Bronchial epithelial cell (primary cell): ENCODE measurements around the gene NLRP10. TPM values are rescaled to one million over a fixed set of nuclear protein-coding genes. Genes with fewer than 3 reads are reported as not detected.
A peak's percentile ranks its signal among the peaks of the same experiment; 100 is the strongest.

Experiments used
- DNase-seq: peaks from one replicate; pipeline ENCODE4 v3.0.0-alpha.2; 2010; ENCODE audit warnings: low read depth
- FAIRE-seq: peaks from 2 replicates; lab custom pipeline; 2011; peaks lifted over from hg19 to GRCh38; lab: Jason Lieb, UNC
- H3K27me3 ChIP-seq: 2 replicates; pipeline ENCODE4 v1.5.1; 2011; ENCODE audit warnings: low read length; ENCODE audit not compliant: control insufficient read depth, insufficient read depth
- H3K36me3 ChIP-seq: 2 replicates; pipeline ENCODE4 v1.5.1; 2011; ENCODE audit warnings: low read length; ENCODE audit not compliant: control insufficient read depth, insufficient read depth
- H3K4me3 ChIP-seq: 2 replicates; pipeline ENCODE4 v1.5.1; 2011; ENCODE audit warnings: mild to moderate bottlenecking, low read depth, low read length, control low read depth
- CTCF ChIP-seq: IDR thresholded peaks from 2 replicates; pipeline ENCODE4 v1.5.1; 2011; ENCODE audit warnings: mild to moderate bottlenecking, moderate library complexity, low read length, control low read depth, inconsistent platforms; ENCODE audit not compliant: insufficient read depth, severe bottlenecking
- total RNA-seq: library from RNA; depleted of rRNA; stranded (reverse); fragments of >200 nt; gene quantifications from 2 replicates; pipeline ENCODE4 v1.2.1, GENCODE V29; 2014

The NLRP10 gene
- total RNA-seq, 1 donor from 2014 or later, result under 0.01 TPM

GRCh38 chr11:7936615-7937014 lies 28.6 kb downstream of the NLRP10 start:
- Histone ChIP-seq H3K27me3 (peaks cover 1% of the 10 kb centered on the region), H3K36me3 (no peaks in the 10 kb centered on the region), H3K4me3 (no peak overlapping the region)
- FAIRE-seq (no peak), DNase-seq (peak; percentile 79)
- no peak for TF ChIP-seq CTCF

DNA sequence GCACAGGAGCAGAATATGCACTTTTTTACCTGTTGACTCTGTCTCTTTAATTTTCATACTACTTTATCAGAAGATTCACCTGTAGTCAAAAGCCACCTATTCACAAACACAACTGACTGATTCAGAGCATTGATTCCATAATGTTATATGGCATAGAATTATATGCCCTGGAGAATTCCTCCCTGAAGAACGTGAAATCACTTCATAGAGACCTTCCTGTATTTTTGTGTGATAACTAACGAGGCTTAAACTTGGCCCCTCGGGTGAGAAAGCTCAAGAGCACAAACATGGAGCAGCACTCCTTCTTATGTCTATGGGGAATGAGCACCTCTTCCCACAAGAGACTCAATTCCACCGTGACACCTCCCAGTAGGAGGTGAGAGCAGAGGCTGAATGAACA lies 34.1 kb downstream of the NLRP10 start, which contains the start of gene OR10A6:
Gene OR10A6, minus strand, starts transcription at position 101 of the 400 bp plus-strand sequence. CDS start 2,606 bp downstream, outside the sequence.
- TF ChIP-seq CTCF, result no peak
- no peak for FAIRE-seq
- H3K27me3 ChIP-seq, result no peaks in the 10 kb centered on the region
- no peak within 1 kb of the TSS for H3K4me3 ChIP-seq
- H3K36me3 ChIP-seq, result no peaks in the 10 kb centered on the region
- no peak for DNase-seq

- Histone ChIP-seq H3K27me3 (no peaks in the 10 kb centered on the region), H3K4me3 (no peak overlapping the region), H3K36me3 (no peaks in the 10 kb centered on the region)
- no peak for FAIRE-seq
- peak; percentile 90 for DNase-seq
- no peak for TF ChIP-seq CTCF
These were observed 37.6 kb downstream of the NLRP10 start for GRCh38 chr11:7927635-7928034.

GRCh38 chr11:7924536-7924935 lies 40.7 kb downstream of the NLRP10 start:
- no peak for TF ChIP-seq CTCF
- no peak overlapping the region for H3K4me3 ChIP-seq
- FAIRE-seq (no peak), DNase-seq (no peak)
- no peaks in the 10 kb centered on the region for H3K27me3 ChIP-seq
- no peaks in the 10 kb centered on the region for H3K36me3 ChIP-seq

DNA sequence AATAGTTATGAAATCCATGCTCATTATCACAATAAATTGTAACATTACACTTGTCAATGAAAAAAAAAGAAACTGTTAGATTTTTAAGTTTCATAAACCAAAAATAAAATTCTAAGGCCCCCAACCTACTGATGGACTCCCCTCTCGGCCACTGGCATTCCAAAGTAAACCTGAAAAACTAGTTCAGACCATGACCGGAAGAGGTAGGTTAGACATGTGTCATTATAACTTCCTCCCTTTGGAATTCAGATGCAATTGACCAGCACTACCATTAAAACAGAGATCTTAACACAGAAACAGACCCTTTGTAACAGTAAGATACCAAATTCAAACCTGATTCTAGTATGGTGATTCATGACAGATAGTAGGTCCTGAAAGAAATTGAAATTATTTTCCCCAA lies 47.1 kb downstream of the NLRP10 start:
- no peak for FAIRE-seq
- no peaks in the 10 kb centered on the region for H3K36me3 ChIP-seq
- H3K27me3 ChIP-seq, result no peaks in the 10 kb centered on the region
- no peak overlapping the region for H3K4me3 ChIP-seq
- peak; percentile 34 for DNase-seq
- TF ChIP-seq CTCF, result no peak

Other genes with a start within 250 kb of the NLRP10 start
- gene OR5P2, start 168.5 kb downstream of the NLRP10 start, total RNA-seq, result not detected in 2 replicates
- gene OR5P3, start 134.6 kb downstream of the NLRP10 start, total RNA-seq, result 0.13 TPM in 1 of 2 replicates, not detected in the other
- not detected in 2 replicates for gene OR10A6, start 34.2 kb downstream of the NLRP10 start, total RNA-seq
- gene OR10A3, start 23.7 kb downstream of the NLRP10 start, total RNA-seq, result not detected in 2 replicates
- gene EIF3F, start 21.9 kb upstream of the NLRP10 start, total RNA-seq, result 183 and 222 TPM in 2 replicates
- 0.13 and 0.26 TPM in 2 replicates for gene TUB, start 115.8 kb upstream of the NLRP10 start, total RNA-seq
- gene RIC3, start 203.6 kb upstream of the NLRP10 start, total RNA-seq, result 0.26 TPM in 2 replicates